Psoas muscle (tissue), 8 donors: ENCODE measurements around the gene CHD6. TPM values are rescaled to one million over a fixed set of nuclear protein-coding genes. Genes with fewer than 3 reads are reported as not detected.

Experiments
- ATAC-seq, 4 donors: fragments of 200-7000 bp; cut with Tn5 transposase; one replicate each; pipeline ENCODE4 v1.9.1; 2020; ENCODE audit warnings: moderate library complexity in 3 of 4, mild to moderate bottlenecking in 2 of 4
- DNase-seq, 2 donors: peaks; one replicate each; pipeline ENCODE4 v3.0.0-alpha.2; 2020
- H3K27ac ChIP-seq: fragments of 200-600 bp; one replicate; pipeline ENCODE4 v1.8.0; 2022
- H3K27me3 ChIP-seq, 3 donors: fragments of 200-600 bp in 1 of 3; one replicate each; pipeline versions ENCODE4 v1.6.1 to v1.8.0; 2013 to 2022; ENCODE audit warnings: low read length in 2 of 3, mild to moderate bottlenecking in 2 of 3, moderate library complexity in 1 of 3; ENCODE audit not compliant: insufficient read depth in 3 of 3
- H3K36me3 ChIP-seq, 2 donors: fragments of 200-600 bp in 1 of 2; one replicate each; pipeline versions ENCODE4 v1.6.1 to v1.8.0; 2013 to 2022; ENCODE audit warnings: low read depth in 1 of 2, mild to moderate bottlenecking in 1 of 2, moderate library complexity in 1 of 2; ENCODE audit not compliant: insufficient read depth in 1 of 2
- H3K4me1 ChIP-seq: fragments of 200-600 bp; one replicate; pipeline ENCODE4 v1.8.0; 2022
- H3K4me3 ChIP-seq: fragments of 200-600 bp; one replicate; pipeline ENCODE4 v1.8.0; 2022; ENCODE audit warnings: mild to moderate bottlenecking
- H3K9me3 ChIP-seq: fragments of 200-600 bp; one replicate; pipeline ENCODE4 v1.8.0; 2022
- CTCF ChIP-seq: fragments of 200-600 bp; IDR thresholded peaks from one replicate; pipeline ENCODE4 v1.8.0; 2022; ENCODE audit warnings: antibody characterized with exemption
- WGBS, 3 donors: extraction: QIAGEN DNeasy Blood & Tissue Kit; methylation state at CpG; one replicate each; pipeline versions ENCODE4 v1.1.6 to v1.1.7; 2013; 5-methylcytosine and 5-hydroxymethylcytosine counted together
- intact Hi-C, 2 donors: fragments of 100-400 bp; cut with DNase I; formaldehyde crosslinking; loops; one replicate each; pipeline versions ENCODE4 v1.11.0 to v1.14.2; 2022
- polyA plus RNA-seq, 3 donors: library from polyadenylated mRNA; stranded (reverse); fragments of 200-250 nt; gene quantifications; one replicate each; pipeline ENCODE4 v1.2.3, GENCODE V29; 2013
- total RNA-seq, 4 donors: library from RNA; stranded (reverse); fragmentation: NEBNext Ultra II Directional in 2 of 4; extraction: Animal tissue kit (Norgen Biotek cat#: 25700) in 2 of 4; gene quantifications; one replicate each; pipeline versions ENCODE4 v1.2.1 to v1.2.4, GENCODE V29; 2021 to 2023
- donor health status: healthy with polysubstance abuse.
- donor health status: DM: no; HTN: no; CAD: no; lungs with moderate emphysema.
- donor health status: Bipolar disorder and iron deficiency.
- donor health status: healthy.
- donor health status: DM: yes; HTN: yes; CAD: no.
- donor health status: DM: no; HTN: no; CAD: no.
- donor health status: DM: no; HTN: no; CAD: no.
- donor health status: DM: yes; HTN: yes; CAD: no.

Gene CHD6
- total and polyA plus RNA-seq, 7 donors = 1.7 to 30.4 (median 17.2) TPM

DNA sequence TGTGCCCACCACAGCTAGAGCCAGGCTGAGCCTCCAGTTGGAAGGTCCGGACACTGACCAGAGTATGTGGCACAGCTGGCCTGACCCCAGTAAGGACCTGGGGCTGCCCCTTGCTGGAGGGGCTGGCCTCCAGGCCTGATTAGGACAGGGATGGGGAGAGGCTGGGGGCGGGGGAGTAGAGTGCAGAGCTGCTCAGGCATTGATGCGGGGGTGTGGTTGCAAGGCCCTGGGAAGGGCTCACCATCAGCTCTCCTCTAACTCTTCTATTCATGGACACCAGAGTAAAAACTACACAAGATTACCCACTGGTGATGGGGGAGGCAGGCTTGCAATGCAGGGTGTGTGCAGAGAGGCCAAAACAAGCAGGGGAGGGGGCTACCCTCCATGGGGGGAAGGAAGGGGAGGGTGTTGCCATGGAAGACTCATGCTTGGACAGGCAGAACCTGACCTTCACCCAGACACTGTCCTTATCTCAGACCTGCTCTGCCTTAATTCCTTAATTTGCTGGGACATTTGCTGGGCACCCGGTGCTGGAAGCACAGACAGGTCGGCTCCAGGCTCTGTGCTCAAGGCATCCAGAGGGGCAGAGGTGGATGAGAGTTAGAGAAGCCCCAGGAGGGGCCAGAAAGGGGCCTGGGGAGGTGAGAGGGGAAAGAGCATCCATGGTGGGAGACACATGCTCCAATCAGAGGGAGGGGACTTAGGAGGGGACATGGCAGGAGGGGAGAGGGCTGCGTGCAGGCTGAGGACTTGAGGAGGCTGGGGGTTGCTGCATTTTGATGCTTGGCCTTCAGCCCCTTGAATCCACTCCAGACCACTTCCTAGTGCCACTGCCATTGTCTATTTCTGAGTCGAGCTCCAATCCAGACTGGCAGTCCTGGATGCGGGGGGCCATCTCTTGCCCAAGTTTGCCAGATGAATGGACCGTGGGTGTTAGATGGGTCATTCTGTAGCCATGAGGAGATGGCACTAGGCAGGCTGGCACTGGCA lies 244.0 kb downstream of the CHD6 start:
- ATAC-seq (no peak), DNase-seq (no peak)
- intact Hi-C loops = no loop called here
- 85 to 92% (median 85%) methylated on average over 9 of the region's 9 CpGs for WGBS, 3 donors
- H3K4me1 ChIP-seq = no peaks in the 10 kb centered on the region
- no peak for TF ChIP-seq CTCF
- H3K36me3 ChIP-seq = no peaks in the 10 kb centered on the region
- H3K27ac ChIP-seq = no peak overlapping the region
- H3K4me3 ChIP-seq = no peak overlapping the region
- no peaks in the 10 kb centered on the region for H3K27me3 ChIP-seq
- H3K9me3 ChIP-seq = no peaks in the 10 kb centered on the region

DNA sequence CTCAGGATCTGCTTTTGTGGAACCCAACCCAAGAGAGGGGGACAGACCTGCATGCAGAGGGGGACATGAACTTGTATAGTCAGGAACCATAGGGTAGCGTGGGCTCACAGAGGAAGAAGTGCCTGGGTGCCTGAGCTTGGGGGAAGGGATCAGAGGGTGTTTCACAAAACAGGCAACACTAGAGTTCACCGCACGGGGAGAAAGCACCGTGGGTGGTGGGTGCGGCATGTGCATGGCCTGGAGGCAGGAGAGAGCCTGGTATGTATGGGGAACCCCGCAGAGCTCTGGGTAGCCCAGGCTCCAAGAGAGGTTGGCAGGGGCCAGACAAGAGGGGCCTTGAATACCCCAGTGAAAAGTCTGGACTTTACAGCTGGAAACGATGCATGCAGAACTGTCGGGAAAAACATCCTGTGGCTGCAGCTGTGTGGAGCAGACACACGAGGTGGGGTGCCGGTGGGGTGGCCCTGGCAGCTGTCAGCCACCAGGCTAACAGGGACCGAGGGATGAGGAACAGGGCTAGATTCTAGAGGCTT lies 244.9 kb downstream of the CHD6 start:
- Histone ChIP-seq H3K4me3 (no peak overlapping the region), H3K9me3 (no peaks in the 10 kb centered on the region), H3K27ac (no peak overlapping the region), H3K4me1 (no peaks in the 10 kb centered on the region), H3K27me3 (no peaks in the 10 kb centered on the region), H3K36me3 (no peaks in the 10 kb centered on the region)
- TF ChIP-seq CTCF = no peak
- no peak for DNase-seq
- intact Hi-C loops = no loop called here
- 67 to 73% (median 72%) methylated on average over 11 of the region's 11 CpGs for WGBS, 3 donors
- no peak for ATAC-seq

GRCh38 chr20:41371371-41371770 lies 246.8 kb downstream of the CHD6 start:
- H3K36me3 ChIP-seq = no peaks in the 10 kb centered on the region
- ATAC-seq (no peak), DNase-seq (no peak)
- peaks cover 0 to 15% (median 7%) of the 10 kb centered on the region in 3 donors for H3K27me3 ChIP-seq
- no peak overlapping the region for H3K4me3 ChIP-seq
- no peaks in the 10 kb centered on the region for H3K9me3 ChIP-seq
- no peak for TF ChIP-seq CTCF
- no peak overlapping the region for H3K27ac ChIP-seq
- WGBS, 3 donors = 92 to 97% (median 96%) methylated on average over 4 of the region's 4 CpGs
- intact Hi-C loops = no loop called here
- H3K4me1 ChIP-seq = no peaks in the 10 kb centered on the region

GRCh38 chr20:41370176-41370575 lies 248.0 kb downstream of the CHD6 start:
- ATAC-seq = no peak

More at GRCh38 chr20:41370176-41370575, 248.0 kb downstream of the CHD6 start:
- no peak overlapping the region for H3K4me3 ChIP-seq
- H3K9me3 ChIP-seq = no peaks in the 10 kb centered on the region
- DNase-seq = no peak
- H3K4me1 ChIP-seq = no peaks in the 10 kb centered on the region
- no peak for TF ChIP-seq CTCF
- H3K27ac ChIP-seq = no peak overlapping the region
- intact Hi-C loops = no loop called here
- no peaks in the 10 kb centered on the region for H3K36me3 ChIP-seq
- peaks cover 0 to 27% (median 11%) of the 10 kb centered on the region in 3 donors for H3K27me3 ChIP-seq
- WGBS, 3 donors = 90 to 91% (median 91%) methylated on average over 5 of the region's 5 CpGs
